SK-N-SH (cell line): ENCODE results near the gene GGT5. TPM values are rescaled to one million over a fixed set of nuclear protein-coding genes. Genes with fewer than 3 reads are reported as not detected.

Source experiments
- CTCF ChIA-PET: fragments of 300-600, 350-600 bp; formaldehyde crosslinking; extraction: SDS; loops from one replicate; lab custom pipeline; 2021; lab: Yijun Ruan, JAX
- POLR2A ChIA-PET: fragments of 350-600 bp; sonication (Branson Sonifier 250); formaldehyde crosslinking; extraction: SDS; loops from one replicate; lab custom pipeline; 2020; ENCODE audit warnings: antibody characterized with exemption, inconsistent platforms; lab: Yijun Ruan, JAX
- DNase-seq: peaks from one replicate; pipeline ENCODE4 v3.0.0; 2012
- H2AFZ ChIP-seq: fragments of 200-600 bp; sonication (generic); 2 replicates; pipeline ENCODE4 v1.8.1; 2016; ENCODE audit warnings: antibody characterized with exemption, mild to moderate bottlenecking, low read depth
- H3F3A ChIP-seq: fragments of 200-600 bp; sonication (generic); replicated peaks from 2 replicates; pipeline ENCODE3; 2016; ENCODE audit warnings: antibody characterized with exemption, mild to moderate bottlenecking; ENCODE audit not compliant: insufficient read depth
- H3K27ac ChIP-seq, 2 experiments: fragments of 200-500 bp in 1 of 2; fragments of 200-600 bp in 1 of 2; sonication (Bioruptor generic) in 1 of 2; sonication (generic), shearing (Covaris generic) in 1 of 2; 2 replicates each; pipeline versions ENCODE4 v1.5.1 to v1.6.1; 2014 to 2016; ENCODE audit warnings: low read depth in 2 of 2, inconsistent platforms in 1 of 2, low read length in 1 of 2, mild to moderate bottlenecking in 1 of 2, mixed read lengths in 1 of 2
- H3K27me3 ChIP-seq: fragments of 200-600 bp; sonication (generic), shearing (Covaris generic); 2 replicates; pipeline ENCODE4 v1.6.1; 2016; ENCODE audit warnings: mixed run types; ENCODE audit not compliant: insufficient read depth
- H3K36me3 ChIP-seq, 2 experiments: fragments of 200-500 bp in 1 of 2; fragments of 200-600 bp in 1 of 2; sonication (Bioruptor generic) in 1 of 2; sonication (generic) in 1 of 2; replicated peaks in 1 of 2; 2 replicates each; pipeline versions ENCODE3 to v1.5.1; 2014 to 2016; ENCODE audit warnings: low read length in 1 of 2, mild to moderate bottlenecking in 1 of 2; ENCODE audit not compliant: insufficient read depth in 2 of 2, control insufficient read depth in 1 of 2
- H3K4me1 ChIP-seq, 2 experiments: fragments of 200-500 bp in 1 of 2; fragments of 200-600 bp in 1 of 2; sonication (Bioruptor generic) in 1 of 2; sonication (generic), shearing (Covaris generic) in 1 of 2; 2 replicates each; pipeline versions ENCODE4 v1.5.1 to v1.6.1; 2014 to 2016; ENCODE audit warnings: low read depth in 1 of 2, low read length in 1 of 2, mixed run types in 1 of 2; ENCODE audit not compliant: insufficient read depth in 2 of 2, control insufficient read depth in 1 of 2
- H3K4me2 ChIP-seq: fragments of 200-600 bp; sonication (generic), shearing (Covaris generic); 2 replicates; pipeline ENCODE4 v1.6.1; 2017; ENCODE audit warnings: mixed run types
- H3K4me3 ChIP-seq, 2 experiments: fragments of 200-500 bp in 1 of 2; fragments of 200-600 bp in 1 of 2; sonication (Bioruptor generic) in 1 of 2; sonication (generic), shearing (Covaris generic) in 1 of 2; 2 replicates each; pipeline versions ENCODE4 v1.5.1 to v1.8.1; 2014 to 2016; ENCODE audit warnings: low read depth in 2 of 2, inconsistent platforms in 1 of 2, low read length in 1 of 2, mild to moderate bottlenecking in 1 of 2, mixed read lengths in 1 of 2, moderate library complexity in 1 of 2
- H3K79me2 ChIP-seq: fragments of 200-600 bp; sonication (generic); 2 replicates; pipeline ENCODE4 v1.8.1; 2017; ENCODE audit warnings: mild to moderate bottlenecking; ENCODE audit not compliant: insufficient read depth
- H3K9ac ChIP-seq: fragments of 200-600 bp; sonication (generic); 2 replicates; pipeline ENCODE4 v1.6.1; 2017; ENCODE audit warnings: mixed run types
- H3K9me2 ChIP-seq: fragments of 200-600 bp; sonication (generic); 2 replicates; pipeline ENCODE4 v1.6.1; 2017; ENCODE audit warnings: mixed run types
- H3K9me3 ChIP-seq: fragments of 200-600 bp; sonication (generic); 2 replicates; pipeline ENCODE4 v1.6.1; 2017; ENCODE audit warnings: mixed run types, mild to moderate bottlenecking, moderate library complexity
- H4K20me1 ChIP-seq: fragments of 200-600 bp; sonication (generic); 2 replicates; pipeline ENCODE4 v1.6.1; 2017; ENCODE audit warnings: mild to moderate bottlenecking, mixed run types; ENCODE audit not compliant: insufficient read depth
- EP300 ChIP-seq, 2 experiments: IDR thresholded peaks; 2 replicates each; pipeline versions ENCODE4 v1.4.0 to v1.6.1; 2012; ENCODE audit warnings: borderline replicate concordance in 1 of 2, low read depth in 1 of 2, low read length in 1 of 2
- FOSL2 ChIP-seq: IDR thresholded peaks from 2 replicates; pipeline ENCODE4 v1.4.0; 2012; ENCODE audit warnings: low read depth, mild to moderate bottlenecking, moderate library complexity, borderline replicate concordance
- FOXM1 ChIP-seq: IDR thresholded peaks from 2 replicates; pipeline ENCODE4 v1.4.0; 2012; ENCODE audit warnings: low read depth, mild to moderate bottlenecking
- GATA2 ChIP-seq: sonication (generic); formaldehyde crosslinking; IDR thresholded peaks from 2 replicates; pipeline ENCODE4 v1.5.0; 2020; ENCODE audit warnings: mild to moderate bottlenecking, missing genetic modification reagents
- JUND ChIP-seq: IDR thresholded peaks from 2 replicates; pipeline ENCODE4 v1.4.0; 2012
- MXI1 ChIP-seq: IDR thresholded peaks from 2 replicates; pipeline ENCODE4 v1.6.1; 2012; ENCODE audit warnings: mild to moderate bottlenecking, low read depth, low read length, improper control_type of control experiment
- NFIC ChIP-seq: IDR thresholded peaks from 2 replicates; pipeline ENCODE4 v1.4.0; 2012; ENCODE audit warnings: borderline replicate concordance
- POLR2AphosphoS5 ChIP-seq: IDR thresholded peaks from 2 replicates; pipeline ENCODE4 v1.6.1; 2012; ENCODE audit warnings: low read depth, low read length
- RAD21 ChIP-seq: IDR thresholded peaks from 2 replicates; pipeline ENCODE4 v1.6.1; 2012; ENCODE audit warnings: mild to moderate bottlenecking, low read length
- RFX5 ChIP-seq: IDR thresholded peaks from 2 replicates; pipeline ENCODE4 v1.6.1; 2012; ENCODE audit warnings: mild to moderate bottlenecking, improper control_type of control experiment, low read length
- TAF1 ChIP-seq: IDR thresholded peaks from 2 replicates; pipeline ENCODE4 v1.6.1; 2012; ENCODE audit warnings: low read depth, mild to moderate bottlenecking, low read length, moderate library complexity, borderline replicate concordance
- TEAD4 ChIP-seq: IDR thresholded peaks from 2 replicates; pipeline ENCODE4 v1.4.0; 2012; ENCODE audit warnings: mild to moderate bottlenecking, borderline replicate concordance; ENCODE audit not compliant: insufficient read depth
- YY1 ChIP-seq: IDR thresholded peaks from 2 replicates; pipeline ENCODE4 v1.4.0; 2012; ENCODE audit warnings: low read depth, mild to moderate bottlenecking
- WGBS: methylation state at CpG from one replicate; pipeline ENCODE4 v1.1.6; 2017; ENCODE audit warnings: low lambda C conversion rate; 5-methylcytosine and 5-hydroxymethylcytosine counted together
- polyA plus RNA-seq, 3 experiments: library from polyadenylated mRNA; depleted of rRNA; stranded (reverse); fragments of >200 nt; gene quantifications; 2 replicates each; pipeline ENCODE4 v1.2.3, GENCODE V29; 2012
- TF ChIP-seq, protein P1 (sequence below): IDR thresholded peaks from 2 replicates; pipeline ENCODE4 v1.4.0; 2012; ENCODE audit warnings: low read depth
- TF ChIP-seq, protein P2 (sequence below): fragments of 150-350 bp; IDR thresholded peaks from 2 replicates; pipeline ENCODE4 v1.6.1; 2016; ENCODE audit warnings: mild to moderate bottlenecking, low read depth, low read length
- TF ChIP-seq, protein P3 (sequence below): IDR thresholded peaks from 2 replicates; pipeline ENCODE4 v1.6.1; 2012; ENCODE audit warnings: mild to moderate bottlenecking, low read depth, low read length, moderate library complexity
- TF ChIP-seq, protein P4 (sequence below): IDR thresholded peaks from 2 replicates; pipeline ENCODE4; 2012
- TF ChIP-seq, protein P5 (sequence below): IDR thresholded peaks from 2 replicates; pipeline ENCODE4 v1.4.0; 2012; ENCODE audit warnings: low read depth, borderline replicate concordance

Gene GGT5
- polyA plus RNA-seq, 1 of the 3 experiments (the other 2 are of a cell fraction) = 4.6 TPM

DNA sequence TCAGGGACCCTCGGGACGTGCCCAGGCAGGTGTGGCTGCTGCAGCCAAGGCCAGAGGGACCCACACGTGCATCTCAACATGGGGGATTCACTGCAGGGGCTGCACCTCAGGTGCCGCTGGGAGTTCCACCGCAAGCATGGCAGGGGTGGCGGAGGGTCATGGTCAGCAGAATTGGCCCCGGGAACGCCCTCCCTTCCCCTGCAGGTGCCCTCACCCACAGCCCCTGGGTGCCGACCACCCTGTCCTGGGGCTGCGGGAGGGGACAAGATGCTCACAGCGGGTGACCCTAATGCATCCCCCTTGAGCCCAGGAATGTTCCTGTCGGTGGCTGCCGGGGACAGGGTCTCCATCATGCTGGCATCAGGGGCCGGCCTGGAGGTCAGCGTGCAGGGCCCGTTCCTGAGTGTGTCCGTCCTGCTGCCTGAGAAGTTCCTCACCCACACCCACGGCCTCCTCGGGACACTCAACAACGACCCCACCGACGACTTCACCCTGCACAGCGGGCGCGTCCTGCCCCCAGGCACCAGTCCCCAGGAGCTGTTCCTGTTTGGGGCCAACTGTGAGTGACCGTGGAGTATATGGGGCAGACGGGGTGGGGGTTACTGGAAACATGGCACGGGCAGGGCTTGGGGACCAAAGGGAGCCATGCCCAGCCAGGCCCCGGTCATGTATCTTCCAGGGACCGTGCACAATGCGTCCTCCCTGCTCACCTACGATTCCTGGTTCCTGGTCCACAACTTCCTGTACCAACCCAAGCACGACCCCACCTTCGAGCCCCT lies 57.8 kb downstream of the GGT5 start:
- Histone ChIP-seq H4K20me1 (no peaks in the 10 kb centered on the region), H3K9ac (no peak overlapping the region), H3K36me3 (no peaks in the 10 kb centered on the region), H3K4me3 (no peak overlapping the region), H3K27me3 (no peaks in the 10 kb centered on the region), H3K4me1 (peaks cover 0 to 21% of the 10 kb centered on the region in 2 experiments; a peak in 1 of 4 replicates), H2AFZ (no peak overlapping the region), H3K4me2 (no peak overlapping the region), H3K79me2 (no peaks in the 10 kb centered on the region), H3F3A (no peaks in the 10 kb centered on the region), H3K9me3 (no peaks in the 10 kb centered on the region), H3K9me2 (no peaks in the 10 kb centered on the region), H3K27ac (no peak overlapping the region)
- DNase-seq = peak; percentile 20
- 79% methylated on average over 18 of the region's 34 CpGs for WGBS
- ChIA-PET POLR2A (no interaction called here), CTCF (interaction anchor here (0.6 to 2.8 kb wide), 2 partner anchors 11 to 30 kb away, joined by 3 to 7 read pairs; no protein-coding TSS in a partner anchor)
- TF ChIP-seq, protein P1, sequence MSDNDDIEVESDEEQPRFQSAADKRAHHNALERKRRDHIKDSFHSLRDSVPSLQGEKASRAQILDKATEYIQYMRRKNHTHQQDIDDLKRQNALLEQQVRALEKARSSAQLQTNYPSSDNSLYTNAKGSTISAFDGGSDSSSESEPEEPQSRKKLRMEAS = no peak
- no peak for TF ChIP-seq NFIC
- TF ChIP-seq FOSL2 = no peak
- no peak for TF ChIP-seq RAD21
- no peak for TF ChIP-seq MXI1
- TF ChIP-seq, protein P2, sequence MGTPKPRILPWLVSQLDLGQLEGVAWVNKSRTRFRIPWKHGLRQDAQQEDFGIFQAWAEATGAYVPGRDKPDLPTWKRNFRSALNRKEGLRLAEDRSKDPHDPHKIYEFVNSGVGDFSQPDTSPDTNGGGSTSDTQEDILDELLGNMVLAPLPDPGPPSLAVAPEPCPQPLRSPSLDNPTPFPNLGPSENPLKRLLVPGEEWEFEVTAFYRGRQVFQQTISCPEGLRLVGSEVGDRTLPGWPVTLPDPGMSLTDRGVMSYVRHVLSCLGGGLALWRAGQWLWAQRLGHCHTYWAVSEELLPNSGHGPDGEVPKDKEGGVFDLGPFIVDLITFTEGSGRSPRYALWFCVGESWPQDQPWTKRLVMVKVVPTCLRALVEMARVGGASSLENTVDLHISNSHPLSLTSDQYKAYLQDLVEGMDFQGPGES = no peak
- no peak for TF ChIP-seq EP300 (IDR thresholded peaks at IDR 0.05; ENCODE audit: borderline replicate concordance in 1 of 2, low read depth in 1 of 2, low read length in 1 of 2)

DNA sequence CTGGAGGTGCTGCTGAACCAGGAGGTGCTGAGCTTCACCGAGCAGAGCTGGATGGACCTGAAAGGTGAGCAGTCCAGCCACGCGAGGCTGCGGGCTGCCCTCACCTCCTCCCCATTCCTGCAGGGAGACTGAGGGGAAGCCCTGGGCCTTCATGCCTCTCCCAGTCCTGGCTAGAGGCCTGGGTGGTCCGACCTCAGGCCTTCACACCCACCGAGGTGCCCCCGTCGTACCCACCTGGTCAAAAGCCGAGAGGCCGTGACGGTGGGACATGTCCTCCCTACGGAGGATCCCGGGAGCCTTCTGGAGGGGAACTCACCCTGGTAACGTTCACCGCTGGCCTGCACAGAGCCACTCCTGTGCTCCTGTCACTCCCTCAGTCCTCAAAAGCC lies 58.5 kb downstream of the GGT5 start:
- CTCF ChIA-PET = interaction anchor here (2.8 kb wide), 1 partner anchor 11 kb away, joined by 7 read pairs; no protein-coding TSS in a partner anchor
- no peaks in the 10 kb centered on the region for H3K79me2 ChIP-seq
- H3K9me3 ChIP-seq = no peaks in the 10 kb centered on the region
- H3K4me1 ChIP-seq = peaks cover 0 to 25% of the 10 kb centered on the region in 2 experiments; a peak in 1 of 4 replicates
- H3K9ac ChIP-seq = no peak overlapping the region
- peak; percentile 24 for DNase-seq
- no peaks in the 10 kb centered on the region for H4K20me1 ChIP-seq
- H3K4me2 ChIP-seq = no peak overlapping the region
- H3K27me3 ChIP-seq = no peaks in the 10 kb centered on the region
- no peaks in the 10 kb centered on the region for H3K9me2 ChIP-seq
- H3K4me3 ChIP-seq = no peak overlapping the region
- H2AFZ ChIP-seq = no peak overlapping the region
- POLR2A ChIA-PET = no interaction called here
- 86% methylated on average over 2 of the region's 15 CpGs for WGBS
- TF ChIP-seq NFIC (no peak), POLR2AphosphoS5 (no peak), RFX5 (no peak), GATA2 (CRISPR knock-in tag) (no peak), TAF1 (no peak), JUND (no peak), MXI1 (no peak), YY1 (no peak), FOXM1 (no peak), TEAD4 (no peak), FOSL2 (no peak), RAD21 (no peak), EP300 (IDR thresholded peaks at IDR 0.05; ENCODE audit: borderline replicate concordance in 1 of 2, low read depth in 1 of 2, low read length in 1 of 2) (no peak)
- TF ChIP-seq, protein P3, sequence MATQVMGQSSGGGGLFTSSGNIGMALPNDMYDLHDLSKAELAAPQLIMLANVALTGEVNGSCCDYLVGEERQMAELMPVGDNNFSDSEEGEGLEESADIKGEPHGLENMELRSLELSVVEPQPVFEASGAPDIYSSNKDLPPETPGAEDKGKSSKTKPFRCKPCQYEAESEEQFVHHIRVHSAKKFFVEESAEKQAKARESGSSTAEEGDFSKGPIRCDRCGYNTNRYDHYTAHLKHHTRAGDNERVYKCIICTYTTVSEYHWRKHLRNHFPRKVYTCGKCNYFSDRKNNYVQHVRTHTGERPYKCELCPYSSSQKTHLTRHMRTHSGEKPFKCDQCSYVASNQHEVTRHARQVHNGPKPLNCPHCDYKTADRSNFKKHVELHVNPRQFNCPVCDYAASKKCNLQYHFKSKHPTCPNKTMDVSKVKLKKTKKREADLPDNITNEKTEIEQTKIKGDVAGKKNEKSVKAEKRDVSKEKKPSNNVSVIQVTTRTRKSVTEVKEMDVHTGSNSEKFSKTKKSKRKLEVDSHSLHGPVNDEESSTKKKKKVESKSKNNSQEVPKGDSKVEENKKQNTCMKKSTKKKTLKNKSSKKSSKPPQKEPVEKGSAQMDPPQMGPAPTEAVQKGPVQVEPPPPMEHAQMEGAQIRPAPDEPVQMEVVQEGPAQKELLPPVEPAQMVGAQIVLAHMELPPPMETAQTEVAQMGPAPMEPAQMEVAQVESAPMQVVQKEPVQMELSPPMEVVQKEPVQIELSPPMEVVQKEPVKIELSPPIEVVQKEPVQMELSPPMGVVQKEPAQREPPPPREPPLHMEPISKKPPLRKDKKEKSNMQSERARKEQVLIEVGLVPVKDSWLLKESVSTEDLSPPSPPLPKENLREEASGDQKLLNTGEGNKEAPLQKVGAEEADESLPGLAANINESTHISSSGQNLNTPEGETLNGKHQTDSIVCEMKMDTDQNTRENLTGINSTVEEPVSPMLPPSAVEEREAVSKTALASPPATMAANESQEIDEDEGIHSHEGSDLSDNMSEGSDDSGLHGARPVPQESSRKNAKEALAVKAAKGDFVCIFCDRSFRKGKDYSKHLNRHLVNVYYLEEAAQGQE = no peak
- TF ChIP-seq, protein P4, sequence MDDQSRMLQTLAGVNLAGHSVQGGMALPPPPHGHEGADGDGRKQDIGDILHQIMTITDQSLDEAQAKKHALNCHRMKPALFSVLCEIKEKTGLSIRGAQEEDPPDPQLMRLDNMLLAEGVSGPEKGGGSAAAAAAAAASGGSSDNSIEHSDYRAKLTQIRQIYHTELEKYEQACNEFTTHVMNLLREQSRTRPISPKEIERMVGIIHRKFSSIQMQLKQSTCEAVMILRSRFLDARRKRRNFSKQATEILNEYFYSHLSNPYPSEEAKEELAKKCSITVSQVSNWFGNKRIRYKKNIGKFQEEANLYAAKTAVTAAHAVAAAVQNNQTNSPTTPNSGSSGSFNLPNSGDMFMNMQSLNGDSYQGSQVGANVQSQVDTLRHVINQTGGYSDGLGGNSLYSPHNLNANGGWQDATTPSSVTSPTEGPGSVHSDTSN = no peak
- TF ChIP-seq, protein P5, sequence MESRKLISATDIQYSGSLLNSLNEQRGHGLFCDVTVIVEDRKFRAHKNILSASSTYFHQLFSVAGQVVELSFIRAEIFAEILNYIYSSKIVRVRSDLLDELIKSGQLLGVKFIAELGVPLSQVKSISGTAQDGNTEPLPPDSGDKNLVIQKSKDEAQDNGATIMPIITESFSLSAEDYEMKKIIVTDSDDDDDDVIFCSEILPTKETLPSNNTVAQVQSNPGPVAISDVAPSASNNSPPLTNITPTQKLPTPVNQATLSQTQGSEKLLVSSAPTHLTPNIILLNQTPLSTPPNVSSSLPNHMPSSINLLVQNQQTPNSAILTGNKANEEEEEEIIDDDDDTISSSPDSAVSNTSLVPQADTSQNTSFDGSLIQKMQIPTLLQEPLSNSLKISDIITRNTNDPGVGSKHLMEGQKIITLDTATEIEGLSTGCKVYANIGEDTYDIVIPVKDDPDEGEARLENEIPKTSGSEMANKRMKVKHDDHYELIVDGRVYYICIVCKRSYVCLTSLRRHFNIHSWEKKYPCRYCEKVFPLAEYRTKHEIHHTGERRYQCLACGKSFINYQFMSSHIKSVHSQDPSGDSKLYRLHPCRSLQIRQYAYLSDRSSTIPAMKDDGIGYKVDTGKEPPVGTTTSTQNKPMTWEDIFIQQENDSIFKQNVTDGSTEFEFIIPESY = no peak
- H3K36me3 ChIP-seq = no peaks in the 10 kb centered on the region
- no peak overlapping the region for H3K27ac ChIP-seq
- H3F3A ChIP-seq = no peaks in the 10 kb centered on the region
